Heart right ventricle (tissue), 16 donors: ENCODE measurements around the gene FOXP4. TPM values are rescaled to one million over a fixed set of nuclear protein-coding genes. Genes with fewer than 3 reads are reported as not detected.

Experiments used
- ATAC-seq, 8 donors: fragments of 200-7000 bp; cut with Tn5 transposase; one replicate each; pipeline ENCODE4 v1.9.1; 2020; ENCODE audit warnings: mild to moderate bottlenecking in 8 of 8, moderate library complexity in 8 of 8, moderate number of reproducible peaks in 1 of 8
- DNase-seq, 2 donors: peaks; one replicate each; pipeline ENCODE4 v3.0.0-alpha.2; 2020
- H3K27ac ChIP-seq, 10 donors: fragments of 200-600 bp; sonication (generic) in 2 of 10; one replicate each; pipeline versions ENCODE4 v1.5.0 to v1.8.0; 2020 to 2022; ENCODE audit warnings: mild to moderate bottlenecking in 3 of 10
- H3K27me3 ChIP-seq, 7 donors: fragments of 200-600 bp; one replicate each; pipeline ENCODE4 v1.8.0; 2021 to 2022; ENCODE audit warnings: mild to moderate bottlenecking in 2 of 7
- H3K36me3 ChIP-seq, 9 donors: fragments of 200-600 bp; sonication (generic) in 1 of 9; one replicate each; pipeline versions ENCODE4 v1.5.0 to v1.8.0; 2020 to 2022; ENCODE audit warnings: mild to moderate bottlenecking in 2 of 9
- H3K4me1 ChIP-seq, 9 donors: fragments of 200-600 bp; sonication (generic) in 1 of 9; one replicate each; pipeline versions ENCODE4 v1.5.0 to v1.8.0; 2020 to 2022; ENCODE audit warnings: mild to moderate bottlenecking in 4 of 9
- H3K4me3 ChIP-seq, 10 donors: fragments of 200-600 bp; sonication (generic) in 2 of 10; one replicate each; pipeline versions ENCODE4 v1.5.0 to v1.8.0; 2020 to 2022; ENCODE audit warnings: mild to moderate bottlenecking in 7 of 10, moderate library complexity in 2 of 10
- H3K9me3 ChIP-seq, 11 donors: fragments of 200-600 bp in 10 of 11; sonication (generic) in 2 of 11; one replicate each; pipeline versions ENCODE4 v1.5.0 to v1.8.0; 2013 to 2022; ENCODE audit warnings: mild to moderate bottlenecking in 2 of 11, control low read depth in 1 of 11, moderate library complexity in 1 of 11
- CTCF ChIP-seq, 9 donors: fragments of 200-600 bp; sonication (generic) in 2 of 9; IDR thresholded peaks; one replicate each; pipeline versions ENCODE4 v1.5.0 to v1.8.0; 2021 to 2022; ENCODE audit warnings: antibody characterized with exemption in 9 of 9, mild to moderate bottlenecking in 5 of 9, moderate library complexity in 1 of 9
- WGBS, 2 donors: extraction: QIAGEN DNeasy Blood & Tissue Kit; methylation state at CpG; one replicate each; pipeline ENCODE4 v1.1.7; 2013; ENCODE audit warnings: inconsistent platforms in 1 of 2; 5-methylcytosine and 5-hydroxymethylcytosine counted together
- intact Hi-C, 10 donors: fragments of 100-400 bp; cut with DNase I; formaldehyde crosslinking; loops; one replicate each; pipeline versions ENCODE4 v1.11.1 to v1.14.2; 2022
- polyA plus RNA-seq, 2 donors: library from polyadenylated mRNA; stranded (reverse); fragments of 200-250 nt; gene quantifications; one replicate each; pipeline ENCODE4 v1.2.3, GENCODE V29; 2013
- total RNA-seq, 10 donors: library from RNA; stranded (reverse); fragmentation: NEBNext Ultra II Directional in 3 of 10; extraction: Animal tissue kit (Norgen Biotek cat#: 25700) in 3 of 10; gene quantifications; one replicate each; pipeline versions ENCODE4 v1.2.1 to v1.2.4, GENCODE V29; 2021 to 2023
- donor health status: Arrhythmogenic right ventricular cardiomyopathy.
- donor health status: ischemic (EF 13 %, LVEDD 7.1; RV severe dilation, severe dysfunction).
- donor health status: healthy with polysubstance abuse.
- donor health status: DM: no; HTN: yes; CAD: no.
- donor health status: DM: no; HTN: no; CAD: no.
- donor health status: ischemic (EF 25% LVEDD 6.9; RV normal size, moderate dysfunction).
- donor health status: ischemic (EF 25% LVEDD 5.7; RV mildly dilated, moderate dysfunction).
- donor health status: healthy.
- donor health status: DM: yes; HTN: yes; CAD: no.
- donor health status: Ischemic cardiomyopathy.
- donor health status: ischemic (EF 35%, LVEDD 5.7; RV mildly dilated, moderate dysfunction).
- donor health status: nonischemic (EF 11% LVEDD 7.7; RV severe dilation, severe dysfunction).
- donor health status: DM: yes; HTN: yes; CAD: no.
- donor health status: PGD.
- donor health status: ischemic (EF 29% LVEDD 5.4; RV normal size, mild dysfunction).
- donor health status: nonischemic (EF 23%, LVEDD 6.1; RV moderate dilation, normal function).

Gene FOXP4
- total and polyA plus RNA-seq, 12 donors: 8.9 to 18.0 (median 13.6) TPM

DNA sequence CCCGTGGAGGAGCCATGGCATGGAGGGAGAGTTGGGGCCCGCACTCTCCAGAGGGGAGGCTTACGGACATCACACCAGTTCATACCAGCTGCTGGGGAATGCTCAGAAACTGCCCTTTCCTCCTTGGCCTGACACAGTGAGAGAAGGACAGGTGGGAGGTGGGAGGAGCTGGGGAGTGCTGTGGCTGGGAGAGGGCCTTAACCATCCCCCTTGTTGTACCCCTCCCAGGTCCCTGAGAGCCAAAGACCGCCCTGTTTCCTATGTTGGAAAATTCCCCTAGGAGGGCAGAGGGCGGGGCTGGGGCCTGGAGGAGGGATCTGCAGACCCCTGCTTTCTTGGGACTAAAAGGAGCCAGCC, 24.1 kb downstream of the FOXP4 start:
- TF ChIP-seq CTCF (IDR thresholded peaks at IDR 0.05): no peak
- H3K27me3 ChIP-seq: no peaks in the 10 kb centered on the region
- no peaks in the 10 kb centered on the region for H3K9me3 ChIP-seq
- intact Hi-C loops: no loop called here
- ATAC-seq (no peak), DNase-seq (no peak)
- no peak overlapping the region for H3K27ac ChIP-seq
- no peak overlapping the region for H3K4me3 ChIP-seq
- WGBS, 2 donors: 78 to 79% methylated on average over 5 of the region's 5 CpGs
- peaks cover 0 to 23% (median 8%) of the 10 kb centered on the region in 9 donors for H3K36me3 ChIP-seq
- H3K4me1 ChIP-seq: peaks cover 13 to 36% (median 19%) of the 10 kb centered on the region in 9 donors

DNA sequence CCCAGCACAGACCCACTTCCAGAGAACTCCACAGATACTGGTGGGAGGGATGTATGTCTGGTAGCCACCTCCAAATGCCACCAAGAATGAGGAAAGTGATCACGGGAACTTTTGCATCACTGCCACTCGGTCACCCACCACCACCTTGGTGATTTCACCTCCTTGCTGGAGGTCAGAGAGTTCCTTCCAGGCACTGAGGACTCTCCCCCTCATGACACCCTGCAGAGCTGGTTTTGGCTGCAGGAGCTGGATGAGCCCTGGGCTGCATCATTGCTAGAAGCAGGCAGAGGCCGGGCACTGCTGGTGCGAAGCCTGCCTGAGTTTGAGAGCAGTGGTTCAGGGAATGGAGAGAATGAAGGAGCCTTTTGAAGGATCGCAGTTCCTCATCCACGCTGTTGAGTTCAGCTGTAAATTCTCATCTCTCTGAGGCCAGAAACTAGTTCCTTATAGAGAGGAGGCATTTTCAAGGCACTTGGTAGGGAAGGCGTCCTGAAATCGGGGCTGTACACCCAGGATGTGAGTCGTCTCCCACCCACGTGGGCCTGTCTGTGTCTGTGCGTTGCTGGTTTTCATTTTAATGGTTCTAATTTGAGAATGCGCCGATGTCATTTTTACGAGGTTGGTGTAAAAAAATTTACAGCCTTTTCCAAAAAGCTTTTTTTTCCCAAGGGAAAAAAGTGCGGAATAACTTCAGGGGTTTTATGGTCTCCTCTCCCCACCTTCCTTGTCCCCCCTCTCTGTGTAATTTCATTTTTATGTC, 25.0 kb downstream of the FOXP4 start:
- WGBS, 2 donors: 88 to 93% methylated on average over 15 of the region's 15 CpGs
- intact Hi-C loops: no loop called here
- Histone ChIP-seq H3K9me3 (no peaks in the 10 kb centered on the region), H3K27me3 (no peaks in the 10 kb centered on the region), H3K4me3 (no peak overlapping the region), H3K4me1 (peaks cover 18 to 44% (median 21%) of the 10 kb centered on the region in 9 donors), H3K27ac (no peak overlapping the region), H3K36me3 (peaks cover 0 to 15% (median 8%) of the 10 kb centered on the region in 9 donors)
- no peak for DNase-seq
- TF ChIP-seq CTCF (IDR thresholded peaks at IDR 0.05): no peak
- ATAC-seq: no peak

GRCh38 chr6:41572613-41573012, 26.4 kb downstream of the FOXP4 start:
- intact Hi-C loops: no loop called here
- TF ChIP-seq CTCF (IDR thresholded peaks at IDR 0.05): no peak
- Histone ChIP-seq H3K9me3 (no peaks in the 10 kb centered on the region), H3K36me3 (peaks cover 0 to under 1% (median 0%) of the 10 kb centered on the region in 9 donors), H3K4me1 (peaks cover 12 to 50% (median 32%) of the 10 kb centered on the region in 9 donors), H3K27ac (no peak overlapping the region), H3K27me3 (no peaks in the 10 kb centered on the region), H3K4me3 (no peak overlapping the region)
- 85 to 91% methylated on average over 2 of the region's 2 CpGs for WGBS, 2 donors
- DNase-seq (no peak), ATAC-seq (no peak)

DNA sequence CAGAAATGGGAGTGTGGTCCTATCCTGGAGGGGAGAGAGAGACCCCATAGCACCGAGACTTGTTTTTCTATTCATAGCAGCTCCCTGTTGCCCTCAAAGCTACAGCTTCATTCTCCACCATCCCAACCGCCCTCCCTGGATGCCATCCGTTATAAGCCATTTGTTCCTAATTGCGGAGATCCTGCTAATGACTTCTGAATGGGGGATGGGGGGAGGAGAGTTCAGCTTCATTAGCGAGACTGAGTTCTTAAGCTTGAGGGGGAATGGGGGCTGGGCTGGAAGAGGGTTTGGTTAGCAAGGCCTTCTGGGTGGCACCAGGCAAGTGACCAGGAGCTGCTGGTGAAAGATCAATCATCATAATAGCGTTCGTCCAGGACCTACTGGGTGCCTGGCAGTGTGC, 27.1 kb downstream of the FOXP4 start:
- Histone ChIP-seq H3K4me1 (peaks cover 12 to 50% (median 33%) of the 10 kb centered on the region in 9 donors), H3K27me3 (no peaks in the 10 kb centered on the region), H3K4me3 (no peak overlapping the region), H3K36me3 (no peaks in the 10 kb centered on the region), H3K27ac (no peak overlapping the region), H3K9me3 (no peaks in the 10 kb centered on the region)
- ATAC-seq (no peak), DNase-seq (no peak)
- WGBS, 2 donors: 93 to 95% methylated on average over 7 of the region's 7 CpGs
- no peak for TF ChIP-seq CTCF (IDR thresholded peaks at IDR 0.05)
- intact Hi-C loops: no loop called here
